Ovary (tissue), 9 donors: ENCODE data around the gene CSH1. TPM values are rescaled to one million over a fixed set of nuclear protein-coding genes. Genes with fewer than 3 reads are reported as not detected.

Source experiments
- DNase-seq, 5 donors: peaks; one replicate each; pipeline ENCODE4 v3.0.0-alpha.2; 2019 to 2020
- H3K27ac ChIP-seq, 2 donors: fragments of 200-600 bp; one replicate each; pipeline versions ENCODE4 v1.5.1 to v1.8.0; 2019 to 2022
- H3K27me3 ChIP-seq: fragments of 200-600 bp; one replicate; pipeline ENCODE4 v1.8.0; 2022
- H3K36me3 ChIP-seq: fragments of 200-600 bp; sonication (generic); one replicate; pipeline ENCODE4 v1.5.1; 2019
- H3K4me1 ChIP-seq: one replicate; pipeline ENCODE4 v1.8.1; 2013; ENCODE audit warnings: mild to moderate bottlenecking, moderate library complexity; ENCODE audit not compliant: insufficient read depth
- H3K4me3 ChIP-seq: fragments of 200-600 bp; sonication (generic); one replicate; pipeline ENCODE4 v1.5.1; 2017
- H3K9me3 ChIP-seq, 2 donors: fragments of 200-600 bp in 1 of 2; sonication (generic) in 1 of 2; one replicate each; pipeline versions ENCODE4 v1.5.1 to v1.8.1; 2013 to 2019; ENCODE audit warnings: mild to moderate bottlenecking in 1 of 2, moderate library complexity in 1 of 2
- EP300 ChIP-seq: sonication (generic); formaldehyde crosslinking; IDR thresholded peaks from one replicate; pipeline ENCODE4 v1.6.1; 2017; ENCODE audit warnings: antibody characterized with exemption
- POLR2A ChIP-seq: fragments of 450-650 bp; IDR thresholded peaks from one replicate; pipeline ENCODE4 v1.6.1; 2017; ENCODE audit warnings: antibody characterized with exemption, mild to moderate bottlenecking, moderate library complexity
- WGBS, 3 donors: extraction: QIAGEN DNeasy Blood & Tissue Kit in 1 of 3; methylation state at CpG; one replicate each; pipeline versions ENCODE4 v1.1.5 to v1.1.7; 2013 to 2017; 5-methylcytosine and 5-hydroxymethylcytosine counted together
- intact Hi-C, 4 donors: fragments of 100-400 bp; cut with DNase I; formaldehyde crosslinking; loops; one replicate each; pipeline versions ENCODE4 v1.11.0 to v1.15.1; 2022 to 2023
- polyA plus RNA-seq, 2 donors: library from polyadenylated mRNA; stranded (reverse); fragments of 200-250 nt in 1 of 2; fragments of 350-450 nt in 1 of 2; fragmentation: Illumina TruSeq in 1 of 2; extraction: RNeasy Lipid Tissue Mini Kit (QIAGEN cat#74804) in 1 of 2; gene quantifications; one replicate each; pipeline ENCODE4 v1.2.3, GENCODE V29; 2013 to 2014
- total RNA-seq, 7 donors: library from RNA; depleted of rRNA in 2 of 7; stranded (reverse); fragments of >200 nt in 2 of 7; fragmentation: NEBNext Ultra II Directional in 3 of 7; extraction: Animal tissue kit (Norgen Biotek cat#: 25700) in 3 of 7; gene quantifications; one replicate each; pipeline versions ENCODE4 v1.1.0 to v1.2.4, GENCODE V29; 2016 to 2023
- TF ChIP-seq, protein P1 (sequence below), 3 donors: fragments of 450-650 bp in 2 of 3; fragments of 200-600 bp in 1 of 3; IDR thresholded peaks; one replicate each; pipeline versions ENCODE4 v1.5.1 to v1.8.0; 2016 to 2022; ENCODE audit warnings: antibody characterized with exemption in 3 of 3, mild to moderate bottlenecking in 1 of 3
- donor health status: DM: no; HTN: no; CAD: no; lungs with moderate emphysema.
- donor health status: DM: no; HTN: no; CAD: no.
- donor health status: Bipolar disorder and iron deficiency.
- donor health status: DM: yes; HTN: yes; CAD: no.
- donor health status: DM: no; HTN: no; CAD: no.
- donor health status: DM: yes; HTN: yes; CAD: no.

The CSH1 gene
- total and polyA plus RNA-seq, 9 donors, result not detected

DNA sequence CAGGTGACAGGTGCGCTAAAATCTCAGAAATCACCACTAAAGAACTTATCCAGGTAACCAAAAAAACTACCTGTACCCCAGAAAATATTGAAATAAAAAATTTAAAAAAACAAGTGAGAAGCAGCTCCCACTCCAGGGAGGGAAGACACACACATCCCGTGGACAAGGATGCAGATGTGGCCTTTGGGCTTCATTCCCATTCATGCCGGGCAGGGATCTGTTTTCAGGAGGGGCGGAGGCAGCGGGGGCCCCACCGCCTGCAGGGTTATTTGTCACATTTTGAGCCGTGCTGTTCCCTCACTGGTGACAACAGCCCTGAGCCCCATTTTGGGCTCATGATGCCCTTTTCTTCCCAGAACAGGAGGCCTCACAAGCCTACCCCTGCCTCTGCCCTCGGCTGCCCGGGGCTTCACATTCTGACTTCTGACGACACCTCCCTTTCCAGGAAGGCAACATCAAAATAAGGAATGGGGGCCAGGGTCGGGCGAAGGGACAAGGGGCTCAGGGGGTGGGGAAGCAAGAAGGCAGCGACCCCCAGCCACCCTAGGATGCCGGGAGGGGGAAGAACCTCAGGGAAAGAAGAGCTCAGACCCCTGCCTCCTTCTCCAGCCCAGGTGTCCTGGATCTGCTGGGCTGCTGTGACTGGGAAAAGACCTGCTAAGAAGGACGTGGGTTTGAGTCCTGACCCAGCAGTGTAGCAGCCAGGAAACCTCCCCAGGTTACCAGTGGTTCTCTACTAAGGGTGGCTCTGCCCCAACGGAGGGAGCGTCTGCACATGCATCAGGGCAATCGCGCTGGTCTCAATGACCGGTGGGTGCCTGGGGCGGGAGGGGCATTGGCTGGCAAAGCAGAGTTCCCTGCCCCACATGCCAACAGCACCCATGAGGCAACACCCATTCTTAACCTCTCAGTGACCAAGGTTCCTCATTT, 38.1 kb upstream of the CSH1 start:
- Histone ChIP-seq H3K9me3 (no peaks in the 10 kb centered on the region), H3K27me3 (no peaks in the 10 kb centered on the region), H3K27ac (no peak overlapping the region), H3K4me1 (no peaks in the 10 kb centered on the region), H3K4me3 (no peak overlapping the region), H3K36me3 (no peaks in the 10 kb centered on the region)
- intact Hi-C loops, result loop anchor here in 1 of 4 donors (10.0 kb wide), 1 partner anchor 350 kb away; no protein-coding TSS in a partner anchor
- TF ChIP-seq POLR2A (no peak), EP300 (no peak)
- TF ChIP-seq, protein P1, sequence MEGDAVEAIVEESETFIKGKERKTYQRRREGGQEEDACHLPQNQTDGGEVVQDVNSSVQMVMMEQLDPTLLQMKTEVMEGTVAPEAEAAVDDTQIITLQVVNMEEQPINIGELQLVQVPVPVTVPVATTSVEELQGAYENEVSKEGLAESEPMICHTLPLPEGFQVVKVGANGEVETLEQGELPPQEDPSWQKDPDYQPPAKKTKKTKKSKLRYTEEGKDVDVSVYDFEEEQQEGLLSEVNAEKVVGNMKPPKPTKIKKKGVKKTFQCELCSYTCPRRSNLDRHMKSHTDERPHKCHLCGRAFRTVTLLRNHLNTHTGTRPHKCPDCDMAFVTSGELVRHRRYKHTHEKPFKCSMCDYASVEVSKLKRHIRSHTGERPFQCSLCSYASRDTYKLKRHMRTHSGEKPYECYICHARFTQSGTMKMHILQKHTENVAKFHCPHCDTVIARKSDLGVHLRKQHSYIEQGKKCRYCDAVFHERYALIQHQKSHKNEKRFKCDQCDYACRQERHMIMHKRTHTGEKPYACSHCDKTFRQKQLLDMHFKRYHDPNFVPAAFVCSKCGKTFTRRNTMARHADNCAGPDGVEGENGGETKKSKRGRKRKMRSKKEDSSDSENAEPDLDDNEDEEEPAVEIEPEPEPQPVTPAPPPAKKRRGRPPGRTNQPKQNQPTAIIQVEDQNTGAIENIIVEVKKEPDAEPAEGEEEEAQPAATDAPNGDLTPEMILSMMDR (IDR thresholded peaks at IDR 0.05), result no peak
- 76 to 79% (median 77%) methylated on average over 21 of the region's 21 CpGs for WGBS, 3 donors
- no peak for DNase-seq

DNA sequence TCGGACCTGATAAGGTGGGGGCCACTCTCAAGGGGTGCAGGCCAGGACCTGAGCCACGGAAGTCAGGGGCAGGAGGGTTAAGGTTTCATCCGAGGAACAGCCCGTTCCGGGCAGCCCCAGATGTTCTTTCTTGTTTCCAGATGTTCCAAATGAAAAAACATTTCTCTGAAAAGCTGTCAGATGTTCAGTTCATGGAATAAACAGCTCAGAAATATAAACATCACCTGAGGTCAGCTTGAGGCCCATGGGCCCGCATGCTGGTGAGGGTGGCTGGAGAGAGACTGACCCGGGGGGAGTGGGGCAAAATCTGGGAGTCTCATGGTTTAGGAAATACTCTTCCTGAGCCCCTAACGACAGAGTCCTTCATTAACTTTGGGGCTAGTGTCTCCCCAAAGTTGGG, 37.2 kb upstream of the CSH1 start:
- intact Hi-C loops, result loop anchor here in 1 of 4 donors (10.0 kb wide), 1 partner anchor 351 kb away; no protein-coding TSS in a partner anchor
- H3K9me3 ChIP-seq, result no peaks in the 10 kb centered on the region
- H3K36me3 ChIP-seq, result no peaks in the 10 kb centered on the region
- DNase-seq, result no peak
- no peaks in the 10 kb centered on the region for H3K27me3 ChIP-seq
- H3K4me3 ChIP-seq, result no peak overlapping the region
- TF ChIP-seq POLR2A (no peak), EP300 (no peak)
- TF ChIP-seq, protein P1 (IDR thresholded peaks at IDR 0.05), result no peak
- 42 to 55% (median 47%) methylated on average over 8 of the region's 8 CpGs for WGBS, 3 donors
- H3K27ac ChIP-seq, result no peak overlapping the region
- no peaks in the 10 kb centered on the region for H3K4me1 ChIP-seq

DNA sequence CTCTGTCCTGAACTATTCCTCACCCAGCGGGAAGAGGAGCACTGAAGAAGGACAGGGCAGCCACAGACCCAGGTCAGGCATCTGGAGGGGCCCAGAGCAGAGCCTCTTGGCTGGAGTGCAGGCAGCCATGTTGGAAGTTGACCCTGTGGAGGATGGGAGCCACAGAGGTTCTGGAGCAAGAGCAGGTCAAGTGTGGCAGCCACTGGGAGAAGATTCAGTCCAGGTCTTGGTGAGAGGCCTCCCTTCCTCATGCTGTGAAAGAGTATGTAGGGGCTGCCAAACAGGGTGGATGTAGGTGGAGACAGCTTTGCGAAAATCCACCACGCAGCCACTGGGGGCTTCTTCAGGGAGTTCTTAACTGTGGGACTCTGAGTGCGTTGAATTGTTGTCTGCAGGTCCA, 36.3 kb upstream of the CSH1 start:
- TF ChIP-seq, protein P1 (IDR thresholded peaks at IDR 0.05), result no peak
- no peak for DNase-seq
- Histone ChIP-seq H3K27ac (no peak overlapping the region), H3K4me3 (no peak overlapping the region), H3K9me3 (no peaks in the 10 kb centered on the region), H3K4me1 (no peaks in the 10 kb centered on the region), H3K36me3 (no peaks in the 10 kb centered on the region), H3K27me3 (no peaks in the 10 kb centered on the region)
- 89 to 91% (median 90%) methylated on average over 4 of the region's 4 CpGs for WGBS, 3 donors
- intact Hi-C loops, result loop anchor here in 1 of 4 donors (10.0 kb wide), 1 partner anchor 352 kb away; no protein-coding TSS in a partner anchor

DNA sequence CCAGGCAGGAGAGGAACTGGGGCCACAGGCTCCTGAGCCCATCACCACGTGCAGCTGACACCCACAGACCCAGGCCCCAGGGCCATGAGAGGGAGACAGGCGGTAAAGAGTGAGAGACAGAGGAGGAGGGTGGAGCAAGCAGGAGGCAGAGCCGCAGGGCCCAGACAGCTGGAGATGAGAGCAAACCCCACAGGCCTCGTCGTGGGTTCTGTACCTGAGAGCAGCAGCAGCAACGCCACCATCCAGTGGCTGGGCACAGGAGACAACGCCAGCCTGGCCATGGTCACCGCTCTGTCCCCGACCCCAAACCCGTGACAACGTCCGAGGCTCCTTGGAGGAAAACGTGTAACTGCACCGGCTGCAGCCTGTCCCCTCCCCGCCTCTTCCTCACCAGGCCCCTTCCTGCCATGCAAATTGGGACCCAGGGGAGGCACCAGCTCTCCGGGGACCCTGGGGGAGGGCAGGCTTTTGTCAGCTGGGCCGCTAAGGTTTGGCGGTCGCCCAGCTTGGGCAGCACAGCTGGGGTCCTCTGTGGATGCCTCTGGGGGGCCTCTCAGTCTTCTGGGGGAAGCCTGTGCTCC, 35.7 kb upstream of the CSH1 start, which contains the start of gene CD79B:
TSS of gene CD79B (minus strand) at position 351 of the 581 bp plus-strand sequence. CDS start at position 281, 70 bp downstream.
- H3K27ac ChIP-seq, result no peak within 1 kb of the TSS
- no peak within 1 kb of the TSS for H3K4me3 ChIP-seq
- no peaks in the 10 kb centered on the region for H3K27me3 ChIP-seq
- H3K4me1 ChIP-seq, result no peaks in the 10 kb centered on the region
- no peaks in the 10 kb centered on the region for H3K36me3 ChIP-seq
- WGBS, 3 donors, result 75 to 86% (median 80%) methylated on average over 16 to 19 of the region's 19 CpGs
- no peaks in the 10 kb centered on the region for H3K9me3 ChIP-seq
- no peak for DNase-seq
- no peak for TF ChIP-seq EP300
- TF ChIP-seq, protein P1 (IDR thresholded peaks at IDR 0.05), result no peak
- TF ChIP-seq POLR2A, result no peak
- intact Hi-C loops, result loop anchor here in 1 of 4 donors (10.0 kb wide), 1 partner anchor 353 kb away; no protein-coding TSS in a partner anchor
